ENCODE data around the gene SNX1. TPM values are rescaled to one million over a fixed set of nuclear protein-coding genes. Genes with fewer than 3 reads are reported as not detected.

Gene SNX1
- total RNA-seq, 1 experiment from 2014 or later = 36.7 TPM

DNA sequence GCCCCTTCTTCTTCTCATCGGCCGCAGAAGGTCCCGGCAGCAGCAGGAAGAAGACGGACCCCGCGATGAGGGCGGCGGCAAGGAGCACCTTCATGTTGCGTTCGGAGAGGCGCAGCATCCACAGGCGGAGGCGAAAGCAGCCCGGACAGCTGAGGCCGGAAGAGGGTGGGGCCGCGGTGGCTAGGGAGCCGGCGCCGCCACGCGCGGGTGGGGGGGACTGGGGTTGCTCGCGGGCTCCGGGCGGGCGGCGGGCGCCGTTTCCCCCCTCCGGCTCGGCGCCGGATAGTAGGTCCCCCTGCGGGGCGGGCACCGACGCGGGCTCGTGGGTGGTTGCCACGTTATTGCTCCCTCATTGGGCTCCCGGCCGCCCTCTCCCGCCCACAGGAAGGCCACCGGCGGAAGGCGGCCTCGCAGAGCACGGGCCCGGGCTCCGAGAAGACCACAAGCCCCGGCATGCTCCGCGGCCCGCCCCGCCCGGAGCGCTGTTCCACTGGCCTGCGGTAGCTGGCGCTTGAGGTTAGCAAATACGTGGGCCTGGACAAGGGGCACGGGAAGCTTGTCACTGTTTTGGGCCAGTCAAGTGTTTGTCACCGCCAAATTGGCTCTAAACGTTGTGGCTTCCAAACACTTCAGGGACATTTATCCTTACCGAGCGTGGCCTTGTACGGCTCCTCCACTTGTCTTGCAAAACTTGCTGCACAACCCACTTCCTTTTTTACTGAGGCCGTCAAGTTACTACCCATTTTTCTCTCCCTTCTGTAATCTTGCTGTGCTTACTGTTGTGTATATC is 67.3 kb downstream of the SNX1 start, which contains the start of gene PPIB:
Gene PPIB, minus strand, starts transcription at position 154 of the 790 bp plus-strand sequence. Its CDS starts 36 bp downstream, at position 118.
- DNase-seq (ENCODE audit: low spot score) = peak; percentile 94

DNA sequence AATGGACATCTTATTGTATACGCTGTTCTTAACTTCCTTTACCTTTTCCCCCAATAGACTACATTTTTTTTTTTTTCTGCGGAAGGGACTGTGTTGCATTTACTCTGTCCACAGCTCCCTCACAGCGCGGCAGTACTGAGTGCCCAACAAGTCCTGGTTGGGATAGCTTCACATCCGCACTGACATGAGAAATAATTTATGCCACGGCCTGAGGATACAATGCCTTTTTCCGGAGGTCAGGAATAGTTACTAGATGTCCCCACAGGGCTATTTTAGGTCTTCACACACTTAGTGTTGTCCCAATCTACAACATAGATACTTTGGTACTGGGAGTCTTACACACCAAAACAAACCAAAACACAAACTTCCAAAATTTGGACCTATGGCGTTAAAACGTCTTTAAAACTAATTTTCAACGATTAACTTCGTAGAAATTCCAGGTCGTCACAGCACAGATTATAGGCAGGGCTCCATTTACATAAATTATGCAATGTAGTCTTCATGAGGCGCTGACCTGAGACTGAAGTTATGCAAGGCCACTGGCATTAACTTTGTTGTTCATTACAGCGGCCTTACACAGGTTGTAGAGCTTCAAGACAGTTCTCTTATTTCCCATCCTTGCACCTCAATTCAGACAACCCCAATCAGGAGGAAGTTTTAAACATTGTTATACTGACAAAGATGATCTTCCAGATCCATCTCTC is 68.0 kb downstream of the SNX1 start:
- DNase-seq (ENCODE audit: low spot score) = no peak

- DNase-seq (ENCODE audit: low spot score) = no peak
Measured at GRCh38 chr15:64164436-64164835, 68.7 kb downstream of the SNX1 start.

GRCh38 chr15:64166102-64166890 is 70.5 kb downstream of the SNX1 start:
- DNase-seq (ENCODE audit: low spot score) = no peak

DNA sequence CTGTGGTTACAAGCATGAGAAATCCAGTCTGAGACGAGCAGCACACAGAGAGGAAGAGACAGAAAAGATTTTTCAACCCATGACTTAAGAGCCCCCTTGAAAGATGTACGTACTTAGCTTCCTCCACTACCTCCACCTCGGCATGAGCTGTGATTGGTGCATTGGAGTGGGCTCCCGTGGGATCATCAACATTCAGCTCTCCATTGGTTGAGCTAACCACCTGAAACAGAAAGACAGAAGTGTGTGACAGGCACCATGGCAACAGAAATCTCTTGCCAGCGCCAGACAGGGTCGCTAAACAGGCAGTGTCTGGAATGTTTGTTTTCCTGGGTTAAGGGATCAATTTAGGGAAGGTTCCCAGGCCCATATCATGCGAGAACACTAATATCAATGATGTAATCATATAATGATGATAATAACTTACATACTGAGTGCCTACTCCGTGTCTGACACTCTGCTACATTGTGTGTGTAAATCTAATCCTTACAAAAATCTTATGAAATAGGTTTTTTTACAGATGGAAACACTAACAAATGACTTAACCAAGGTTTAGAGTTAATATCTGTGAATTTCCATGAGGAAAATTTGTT is 84.5 kb downstream of the SNX1 start:
- no peak for DNase-seq (ENCODE audit: low spot score)

- DNase-seq (ENCODE audit: low spot score) = no peak
Measured at GRCh38 chr15:64182859-64183370, 87.1 kb downstream of the SNX1 start.

GRCh38 chr15:64185146-64185911 is 89.5 kb downstream of the SNX1 start:
- no peak for DNase-seq (ENCODE audit: low spot score)

DNA sequence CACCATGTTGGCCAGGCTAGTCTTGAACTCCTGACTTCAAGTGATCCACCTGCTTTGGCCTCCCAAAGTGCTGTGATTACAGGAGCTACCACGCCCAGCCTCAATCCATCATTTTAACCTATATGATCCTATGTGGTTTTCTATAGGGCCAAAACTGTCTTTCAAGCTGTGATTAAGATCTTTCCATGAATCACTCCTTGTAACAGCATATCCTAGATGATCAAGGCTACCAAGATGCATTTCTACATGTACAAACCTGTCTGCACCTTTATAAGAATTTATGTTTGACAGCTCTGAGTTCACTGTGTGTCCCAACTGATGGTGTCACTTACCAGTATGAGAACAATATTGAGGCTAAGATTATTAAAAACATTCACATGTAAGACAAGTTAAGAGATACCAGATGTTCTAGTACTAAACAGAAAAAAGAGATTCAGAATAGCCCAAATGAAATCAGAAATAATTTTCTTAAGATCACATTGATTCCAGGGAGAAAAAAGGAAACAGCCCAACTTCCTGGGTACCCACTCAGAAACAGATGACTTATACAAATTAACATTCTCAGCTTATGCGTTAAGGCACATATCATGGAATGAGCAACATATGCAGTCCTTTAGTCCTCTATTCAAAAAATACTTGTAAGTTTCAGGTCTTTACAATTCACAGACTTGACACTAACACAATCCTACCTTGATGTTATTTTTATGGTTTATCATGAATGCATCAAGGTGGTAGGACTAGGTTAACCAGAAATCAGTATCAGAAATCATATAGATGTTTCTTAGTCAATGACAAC is 91.8 kb downstream of the SNX1 start:
- no peak for DNase-seq (ENCODE audit: low spot score)

Other genes with a start within 250 kb of the SNX1 start
- gene DAPK2, start 49.5 kb upstream of the SNX1 start, total RNA-seq (2014; rRNA removed; shearing (Covaris generic)) = 0.16 and 0.39 TPM in 2 replicates
- gene CIAO2A, start 2.1 kb upstream of the SNX1 start, total RNA-seq (2014; rRNA removed; shearing (Covaris generic)) = 171 and 193 TPM in 2 replicates
- gene SNX22, start 55.7 kb downstream of the SNX1 start, total RNA-seq (2014; rRNA removed; shearing (Covaris generic)) = 0.04 TPM in 1 of 2 replicates, not detected in the other
- gene PPIB, start 67.0 kb downstream of the SNX1 start, total RNA-seq (2014; rRNA removed; shearing (Covaris generic)) = 966 and 1,104 TPM in 2 replicates